HepG2 (cell line): ENCODE data around the gene FNDC10. TPM values are rescaled to one million over a fixed set of nuclear protein-coding genes. Genes with fewer than 3 reads are reported as not detected.

Experiments
- CENPX ChIP-seq: sonication (generic); formaldehyde crosslinking; IDR thresholded peaks from 2 replicates; pipeline ENCODE4 v1.9.0; 2021; ENCODE audit warnings: mild to moderate bottlenecking, missing genetic modification reagents, moderate library complexity
- CHD4 ChIP-seq: fragments of 200-600 bp; sonication (generic); IDR thresholded peaks from 2 replicates; pipeline ENCODE4 v1.7.0; 2017; ENCODE audit warnings: mild to moderate bottlenecking, low read length, borderline replicate concordance
- EP300 ChIP-seq, 3 experiments: sonication (generic) in 1 of 3; formaldehyde crosslinking in 1 of 3; IDR thresholded peaks; 2 replicates each; pipeline versions ENCODE4 v1.5.1 to v1.6.1; 2011 to 2020; ENCODE audit warnings: low read depth in 2 of 3, low read length in 2 of 3, borderline replicate concordance in 1 of 3, improper control_type of control experiment in 1 of 3, mild to moderate bottlenecking in 1 of 3, missing genetic modification reagents in 1 of 3, moderate library complexity in 1 of 3
- HINFP ChIP-seq: sonication (generic); formaldehyde crosslinking; IDR thresholded peaks from 2 replicates; pipeline ENCODE4 v1.4.0; 2020; ENCODE audit warnings: low read depth, mild to moderate bottlenecking, missing genetic modification reagents
- KDM5B ChIP-seq: sonication (generic); formaldehyde crosslinking; IDR thresholded peaks from 2 replicates; pipeline ENCODE4 v1.4.0; 2020; ENCODE audit warnings: missing genetic modification reagents, mild to moderate bottlenecking, borderline replicate concordance
- KLF16 ChIP-seq, 2 experiments: sonication (generic) in 1 of 2; formaldehyde crosslinking in 1 of 2; IDR thresholded peaks; 2 replicates each; pipeline versions ENCODE4 v1.6.1 to v1.8.0; 2016 to 2023; ENCODE audit warnings: missing genetic modification reagents in 2 of 2, missing compliant biosample characterization in 1 of 2
- RXRB ChIP-seq: IDR thresholded peaks from 2 replicates; pipeline ENCODE4 v1.6.1; 2016; ENCODE audit warnings: borderline replicate concordance, missing genetic modification reagents, missing compliant biosample characterization
- TBL1XR1 ChIP-seq: fragments of 150-350 bp; IDR thresholded peaks from 2 replicates; pipeline ENCODE4 v1.6.1; 2014; ENCODE audit warnings: borderline replicate concordance, low read length; ENCODE audit not compliant: partially characterized antibody
- TIGD3 ChIP-seq: sonication (generic); formaldehyde crosslinking; IDR thresholded peaks from 2 replicates; pipeline ENCODE4 v1.5.1; 2020; ENCODE audit warnings: mild to moderate bottlenecking, missing genetic modification reagents, borderline replicate concordance
- ZHX2 ChIP-seq, 2 experiments: sonication (generic) in 1 of 2; formaldehyde crosslinking in 1 of 2; IDR thresholded peaks; 2 replicates each; pipeline versions ENCODE4 v1.6.1 to v1.9.0; 2014 to 2022; ENCODE audit warnings: antibody characterized with exemption in 1 of 2, borderline replicate concordance in 1 of 2, inconsistent platforms in 1 of 2, low read depth in 1 of 2, missing genetic modification reagents in 1 of 2
- ZNF205 ChIP-seq: IDR thresholded peaks from 2 replicates; pipeline ENCODE4 v1.6.1; 2018; ENCODE audit warnings: missing biosample characterization, missing genetic modification reagents
- ZSCAN5A ChIP-seq: sonication (generic); formaldehyde crosslinking; IDR thresholded peaks from 2 replicates; pipeline ENCODE4 v1.8.0; 2022; ENCODE audit warnings: mild to moderate bottlenecking, missing genetic modification reagents, borderline replicate concordance
- polyA plus RNA-seq, 8 experiments: library from polyadenylated mRNA; depleted of rRNA in 3 of 8; stranded (reverse) in 7 of 8; unstranded in 1 of 8; fragments of >200 nt; fragmentation: Illumina TruSeq in 4 of 8; extraction: Trizol in 4 of 8; gene quantifications; 2 replicates each; pipeline versions ENCODE4 v1.2.1 to v1.2.3, GENCODE V29; 2011 to 2016; ENCODE audit warnings: low read depth in 4 of 8, missing spikeins in 1 of 8, mixed read lengths in 1 of 8; ENCODE audit not compliant: insufficient read depth in 1 of 8
- total RNA-seq, 5 experiments: library from RNA; depleted of rRNA; stranded (reverse); fragments of >200 nt; fragmentation: Illumina TruSeq; extraction: Trizol; gene quantifications; 2 replicates each; pipeline ENCODE4 v1.2.3, GENCODE V29; 2016; ENCODE audit warnings: low read depth in 1 of 5

FNDC10 gene
- total and polyA plus RNA-seq, 2 of the 13 experiments (the other 11 are each of a cell fraction or from before 2014, with no cell fraction given) = 2.2 to 2.5 TPM

DNA sequence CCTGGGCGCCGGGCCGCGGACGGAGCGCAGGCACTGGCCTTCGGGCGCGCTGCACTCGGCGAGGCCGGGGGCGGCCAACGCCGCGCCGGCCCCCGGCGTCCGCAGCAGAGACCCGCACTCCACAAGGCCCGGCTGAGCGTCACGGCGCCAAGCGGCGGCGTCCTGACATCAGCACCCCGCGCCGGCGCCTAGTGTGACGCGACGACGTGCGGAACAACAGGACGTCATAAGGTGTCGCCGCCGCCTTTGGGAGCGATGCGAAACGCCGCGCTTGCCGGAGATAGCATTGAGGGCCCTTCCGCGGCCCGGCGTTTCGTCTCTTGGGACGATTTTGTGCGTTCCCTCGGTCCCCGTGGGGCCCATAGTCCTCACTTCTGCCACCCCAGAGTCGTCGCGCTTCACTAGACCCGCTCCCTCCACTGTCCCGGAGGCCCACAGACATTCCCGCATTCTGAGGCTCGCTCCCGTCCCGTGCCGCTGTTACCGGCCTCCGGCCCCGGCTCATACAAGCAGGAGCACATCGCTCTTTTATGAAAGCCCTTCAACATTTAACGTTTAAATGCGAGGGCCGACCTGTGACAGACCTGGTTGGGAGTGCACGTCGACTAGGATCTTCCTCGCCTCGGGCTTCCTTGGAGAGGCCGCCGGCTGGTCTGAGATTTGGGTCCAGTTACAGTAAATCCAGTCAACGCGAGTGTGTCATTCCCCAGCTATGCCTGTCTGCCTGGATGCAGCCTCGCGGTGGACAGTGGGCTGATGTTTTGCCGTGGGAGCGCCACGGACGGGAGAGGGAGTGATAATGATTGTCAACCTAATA, 25.0 kb downstream of the FNDC10 start, which contains the start of gene SSU72 (continued):
- TF ChIP-seq ZSCAN5A (no peak), HINFP (CRISPR knock-in tag) (no peak; the same call in 1 of the 2 replicates), ZNF205 (CRISPR knock-in tag) (0 out of 2 replicates have a peak, but pooled peaks have one; percentile 61), KLF16 (CRISPR knock-in tag; IDR thresholded peaks at IDR 0.05) (peak in 1 of 2 experiments; percentile 75; a peak in 2 of 4 replicates), EP300 (IDR thresholded peaks at IDR 0.05; ENCODE audit: low read depth in 2 of 2, low read length in 2 of 2) (peak in 1 of 2 experiments; percentile 42; a peak in 1 of 4 replicates), EP300 (CRISPR knock-in tag; IDR thresholded peaks at IDR 0.05; ENCODE audit: borderline replicate concordance) (0 out of 2 replicates have a peak, but pooled peaks have one; percentile 38), TIGD3 (CRISPR knock-in tag) (no peak), RXRB (CRISPR knock-in tag) (peak; percentile 60; the same call in 1 of the 2 replicates), TBL1XR1 (no peak), CENPX (CRISPR knock-in tag) (no peak), CHD4 (no peak), KDM5B (CRISPR knock-in tag) (peak; percentile 40), ZHX2 (IDR thresholded peaks at IDR 0.05; ENCODE audit: low read depth) (peak; percentile 100), ZHX2 (CRISPR knock-in tag; IDR thresholded peaks at IDR 0.05; ENCODE audit: borderline replicate concordance) (no peak)
